Naive B cell (primary cell): ENCODE results near the gene RAB41. TPM values are rescaled to one million over a fixed set of nuclear protein-coding genes. Genes with fewer than 3 reads are reported as not detected.
"Not testable (repeated sequence)": the region's sequence is repeated elsewhere in the genome, so short reads cannot be mapped to it uniquely, and the experiment has no call there.

ENCODE experiments used
- ATAC-seq, 2 donors: fragments of 150-1000 bp; cut with Tn5 transposase; 2 replicates each; pipeline ENCODE4 v1.10.0; 2021; ENCODE audit warnings: low read depth in 2 of 2, mild to moderate bottlenecking in 2 of 2, moderate library complexity in 2 of 2
- DNase-seq: peaks from one replicate; pipeline ENCODE4 v3.0.0; 2022
- H3K27ac Mint-ChIP-seq, 6 donors: one replicate each; pipeline ENCODE4 v1.8.0; 2020 to 2022; ENCODE audit warnings: mild to moderate bottlenecking in 6 of 6, mixed read lengths in 6 of 6, moderate library complexity in 5 of 6, inconsistent platforms in 2 of 6
- H3K27me3 Mint-ChIP-seq, 3 donors: one replicate each; pipeline ENCODE4 v1.8.0; 2021 to 2022; ENCODE audit warnings: mixed read lengths in 3 of 3, mild to moderate bottlenecking in 1 of 3
- H3K36me3 Mint-ChIP-seq, 2 donors: one replicate each; pipeline ENCODE4 v1.8.0; 2020 to 2022; ENCODE audit warnings: mixed read lengths in 2 of 2, inconsistent platforms in 1 of 2, mild to moderate bottlenecking in 1 of 2
- H3K4me1 Mint-ChIP-seq, 3 donors: one replicate each; pipeline ENCODE4 v1.8.0; 2020 to 2022; ENCODE audit warnings: mixed read lengths in 3 of 3, inconsistent platforms in 1 of 3, mild to moderate bottlenecking in 1 of 3, moderate library complexity in 1 of 3
- H3K4me3 Mint-ChIP-seq, 8 donors: one replicate each; pipeline ENCODE4 v1.8.0; 2020 to 2022; ENCODE audit warnings: mild to moderate bottlenecking in 8 of 8, mixed read lengths in 8 of 8, moderate library complexity in 8 of 8, inconsistent platforms in 2 of 8
- H3K9me3 Mint-ChIP-seq, 7 donors: one replicate each; pipeline ENCODE4 v1.8.0; 2020 to 2022; ENCODE audit warnings: mixed read lengths in 7 of 7, mild to moderate bottlenecking in 5 of 7, inconsistent platforms in 2 of 7, moderate library complexity in 1 of 7
- polyA plus RNA-seq, 6 donors: library from polyadenylated mRNA; unstranded; fragments of 300-500 nt; fragmentation: Illumina TruSeq; gene quantifications; one replicate each; pipeline ENCODE4 v1.2.3, GENCODE V29; 2021; ENCODE audit warnings: low read depth in 6 of 6

The RAB41 gene
- polyA plus RNA-seq, 6 donors from 2014 or later: 0.26 TPM; not detected in 5

- ATAC-seq (no peak), DNase-seq (no peak)
- H3K27ac Mint-ChIP-seq: no peak overlapping the region
- H3K9me3 Mint-ChIP-seq: peaks cover 0 to 2% (median 0%) of the 10 kb centered on the region in 7 donors
- H3K27me3 Mint-ChIP-seq: peaks cover 0 to 21% (median 0%) of the 10 kb centered on the region in 3 donors
- no peaks in the 10 kb centered on the region for H3K4me1 Mint-ChIP-seq
- no peaks in the 10 kb centered on the region for H3K36me3 Mint-ChIP-seq
- no peak overlapping the region for H3K4me3 Mint-ChIP-seq
Observed at GRCh38 chrX:70262952-70263567, 18.9 kb upstream of the RAB41 start.

- Mint-ChIP-seq H3K4me3 (no peak overlapping the region), H3K9me3 (peaks cover 0 to 2% (median 0%) of the 10 kb centered on the region in 7 donors), H3K27ac (no peak overlapping the region), H3K4me1 (no peaks in the 10 kb centered on the region), H3K36me3 (no peaks in the 10 kb centered on the region), H3K27me3 (peaks cover 0 to 21% (median 0%) of the 10 kb centered on the region in 3 donors)
- DNase-seq (no peak), ATAC-seq (no peak)
Observed at GRCh38 chrX:70264784-70265183, 17.2 kb upstream of the RAB41 start.

- H3K9me3 Mint-ChIP-seq: no peaks in the 10 kb centered on the region
- peak within 1 kb of the TSS in 1 of 6 donors; percentile 56 for H3K27ac Mint-ChIP-seq
- no peak for DNase-seq
- no peak for ATAC-seq
- peaks cover 0 to 21% (median 0%) of the 10 kb centered on the region in 3 donors for H3K27me3 Mint-ChIP-seq
- no peaks in the 10 kb centered on the region for H3K4me1 Mint-ChIP-seq
- H3K36me3 Mint-ChIP-seq: no peaks in the 10 kb centered on the region
- no peak within 1 kb of the TSS for H3K4me3 Mint-ChIP-seq
Observed at GRCh38 chrX:70268034-70268433, 13.9 kb upstream of the RAB41 start, which contains the start of gene ARR3. TSS of gene ARR3 (plus strand) at chrX:70268334. CDS start at chrX:70269386, 1,052 bp downstream.

- H3K36me3 Mint-ChIP-seq, H3K27ac Mint-ChIP-seq, ATAC-seq, H3K4me3 Mint-ChIP-seq, H3K9me3 Mint-ChIP-seq, H3K27me3 Mint-ChIP-seq, H3K4me1 Mint-ChIP-seq, DNase-seq: not testable (repeated sequence)
Observed at GRCh38 chrX:70274029-70274428, 7.9 kb upstream of the RAB41 start.

DNA sequence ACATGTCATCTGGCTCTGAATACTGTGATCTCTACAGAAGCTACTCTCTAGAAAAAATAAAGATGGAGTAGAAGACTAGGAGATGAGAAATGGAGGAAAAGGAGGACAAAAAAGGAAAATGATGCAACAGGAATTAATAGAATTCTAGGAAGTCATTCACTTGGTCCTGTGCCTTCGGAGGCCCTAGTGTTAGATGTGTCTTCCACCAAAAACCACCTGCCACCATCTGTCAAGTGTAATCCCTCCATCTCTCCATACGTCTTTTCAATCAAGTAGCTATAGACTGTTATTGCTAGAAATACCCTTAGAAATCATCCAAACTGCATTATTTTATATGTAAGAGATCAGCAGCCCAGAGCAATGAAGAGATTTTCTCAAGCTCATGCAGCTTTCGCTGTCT lies 2.9 kb upstream of the RAB41 start:
- Mint-ChIP-seq H3K36me3 (no peaks in the 10 kb centered on the region), H3K27me3 (no peaks in the 10 kb centered on the region), H3K27ac (no peak overlapping the region), H3K4me3 (no peak overlapping the region), H3K4me1 (no peaks in the 10 kb centered on the region), H3K9me3 (peaks cover 0 to 3% (median 0%) of the 10 kb centered on the region in 7 donors)
- ATAC-seq (no peak), DNase-seq (no peak)

- Mint-ChIP-seq H3K4me1 (no peaks in the 10 kb centered on the region), H3K27me3 (no peaks in the 10 kb centered on the region), H3K9me3 (peaks cover 0 to 3% (median 0%) of the 10 kb centered on the region in 7 donors), H3K4me3 (no peak overlapping the region), H3K36me3 (no peaks in the 10 kb centered on the region), H3K27ac (no peak overlapping the region)
- ATAC-seq (no peak), DNase-seq (no peak)
Observed at GRCh38 chrX:70280573-70280972, 1.4 kb upstream of the RAB41 start.

- no peaks in the 10 kb centered on the region for H3K27me3 Mint-ChIP-seq
- no peak for DNase-seq
- peaks cover 0 to 2% (median 0%) of the 10 kb centered on the region in 7 donors for H3K9me3 Mint-ChIP-seq
- peaks cover 0 to 13% (median 0%) of the 10 kb centered on the region in 3 donors for H3K4me1 Mint-ChIP-seq
- no peak for ATAC-seq
- H3K4me3 Mint-ChIP-seq: peak overlapping the region; percentile 81 to 91 (median 88)
- peak overlapping the region in 1 of 6 donors; percentile 42 for H3K27ac Mint-ChIP-seq
- H3K36me3 Mint-ChIP-seq: peaks cover 0 to 9% of the 10 kb centered on the region in 2 donors
Observed at GRCh38 chrX:70289168-70289792, 7.3 kb downstream of the RAB41 start.

DNA sequence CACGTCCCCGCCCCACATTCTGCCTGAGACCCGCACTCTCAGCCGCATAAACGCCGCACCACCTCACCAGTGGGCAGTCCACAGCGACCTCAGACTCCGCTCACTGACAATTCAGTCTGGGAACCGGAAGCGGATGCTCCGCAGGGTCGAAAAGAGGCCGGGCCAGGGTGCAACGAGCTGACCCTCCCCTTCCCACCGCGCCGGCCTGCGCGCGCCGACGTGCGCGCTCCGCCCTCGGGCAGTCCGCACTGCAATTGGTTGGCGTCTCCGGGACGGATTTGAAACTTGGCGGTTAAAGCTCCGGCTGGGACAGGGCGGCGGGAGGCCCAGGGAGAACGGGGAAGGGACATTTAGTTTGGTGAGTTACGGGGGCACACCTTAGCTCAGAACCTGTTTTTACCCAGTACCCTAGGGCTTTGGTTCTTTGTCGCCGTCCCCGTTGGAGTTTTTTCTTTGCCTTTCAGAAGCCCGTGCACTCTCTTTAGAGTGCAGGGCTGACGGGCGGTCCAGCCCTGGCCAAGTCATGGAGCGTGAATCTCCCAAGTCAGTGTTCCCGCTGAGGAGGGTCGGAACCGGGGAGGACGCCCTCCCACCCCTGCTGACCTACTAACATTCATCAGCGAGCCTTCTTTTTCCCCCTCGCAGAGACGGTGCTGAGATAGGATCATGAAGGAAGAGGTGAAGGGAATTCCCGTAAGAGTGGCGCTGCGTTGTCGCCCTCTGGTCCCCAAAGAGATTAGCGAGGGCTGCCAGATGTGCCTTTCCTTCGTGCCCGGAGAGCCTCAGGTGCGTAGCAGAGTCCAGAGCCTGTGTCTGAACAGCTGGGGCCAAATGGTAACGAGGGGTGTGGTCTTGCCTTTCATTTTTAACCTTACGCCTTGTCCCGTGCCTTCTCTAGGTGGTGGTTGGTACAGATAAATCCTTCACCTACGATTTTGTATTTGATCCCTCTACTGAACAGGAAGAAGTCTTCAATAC lies 8.1 kb downstream of the RAB41 start, which contains the start of the genes KIF4A and PDZD11:
TSS of gene KIF4A (plus strand) at position 312 of the 978 bp plus-strand sequence. CDS start at position 667, 355 bp downstream.
TSS of gene PDZD11 (minus strand) at position 135 of the 978 bp plus-strand sequence. CDS start 586 bp downstream, outside the sequence.
- Mint-ChIP-seq H3K4me3 (peak within 1 kb of the TSS; percentile 81 to 91 (median 88)), H3K27ac (peak within 1 kb of the TSS in 4 of 6 donors; percentile 44 to 70 (median 60)), H3K27me3 (no peaks in the 10 kb centered on the region), H3K36me3 (peaks cover 0 to 9% of the 10 kb centered on the region in 2 donors), H3K9me3 (peaks cover 0 to 2% (median 0%) of the 10 kb centered on the region in 7 donors), H3K4me1 (peaks cover 0 to 13% (median 0%) of the 10 kb centered on the region in 3 donors)
- ATAC-seq (peak; percentile 98), DNase-seq (peak; percentile 69)

DNA sequence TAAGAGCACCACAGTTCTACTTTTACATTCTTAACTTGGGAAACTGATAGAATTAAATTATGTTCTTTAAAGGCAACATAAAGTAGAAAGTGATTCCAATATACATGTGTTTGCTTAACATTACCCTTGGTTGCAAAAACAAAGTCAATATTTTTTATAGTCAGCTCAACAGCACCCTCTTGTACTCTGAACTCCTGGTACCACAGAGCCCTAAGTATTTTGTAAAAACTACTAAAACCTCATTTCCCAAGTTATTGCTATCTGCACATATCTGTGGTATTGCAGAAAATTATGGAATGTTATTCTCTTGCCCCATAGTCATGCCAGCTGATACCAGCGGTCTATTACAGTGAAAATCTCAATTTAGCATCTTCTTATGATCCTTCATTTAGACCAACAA lies 10.8 kb downstream of the RAB41 start:
- no peak for DNase-seq
- H3K27me3 Mint-ChIP-seq: no peaks in the 10 kb centered on the region
- no peak overlapping the region for H3K27ac Mint-ChIP-seq
- no peak for ATAC-seq
- peaks cover 0 to 2% (median 0%) of the 10 kb centered on the region in 7 donors for H3K9me3 Mint-ChIP-seq
- peaks cover 0 to 13% (median 0%) of the 10 kb centered on the region in 3 donors for H3K4me1 Mint-ChIP-seq
- peak overlapping the region in 1 of 8 donors; percentile 43 for H3K4me3 Mint-ChIP-seq
- no peaks in the 10 kb centered on the region for H3K36me3 Mint-ChIP-seq

GRCh38 chrX:70293621-70294020 lies 11.6 kb downstream of the RAB41 start:
- Mint-ChIP-seq H3K9me3 (peaks cover 0 to 2% (median 0%) of the 10 kb centered on the region in 7 donors), H3K36me3 (no peaks in the 10 kb centered on the region), H3K27me3 (no peaks in the 10 kb centered on the region), H3K4me3 (no peak overlapping the region), H3K4me1 (peaks cover 0 to 13% (median 0%) of the 10 kb centered on the region in 3 donors), H3K27ac (no peak overlapping the region)
- DNase-seq: no peak
- no peak for ATAC-seq

GRCh38 chrX:70301716-70302115 lies 19.7 kb downstream of the RAB41 start:
- no peaks in the 10 kb centered on the region for H3K36me3 Mint-ChIP-seq
- no peak for DNase-seq
- no peak overlapping the region for H3K27ac Mint-ChIP-seq
- H3K4me3 Mint-ChIP-seq: no peak overlapping the region
- H3K9me3 Mint-ChIP-seq: no peaks in the 10 kb centered on the region
- ATAC-seq: no peak
- no peaks in the 10 kb centered on the region for H3K27me3 Mint-ChIP-seq
- no peaks in the 10 kb centered on the region for H3K4me1 Mint-ChIP-seq

- ATAC-seq (no peak), DNase-seq (no peak)
- Mint-ChIP-seq H3K36me3 (no peaks in the 10 kb centered on the region), H3K27me3 (no peaks in the 10 kb centered on the region), H3K27ac (no peak overlapping the region), H3K4me1 (no peaks in the 10 kb centered on the region), H3K9me3 (peaks cover 0 to 2% (median 0%) of the 10 kb centered on the region in 7 donors), H3K4me3 (no peak overlapping the region)
Observed at GRCh38 chrX:70313503-70313902, 31.5 kb downstream of the RAB41 start.

- Mint-ChIP-seq H3K36me3 (no peaks in the 10 kb centered on the region), H3K9me3 (no peaks in the 10 kb centered on the region), H3K4me3 (no peak overlapping the region), H3K4me1 (no peaks in the 10 kb centered on the region), H3K27me3 (no peaks in the 10 kb centered on the region), H3K27ac (peak overlapping the region in 2 of 6 donors; percentile 37 to 59)
- ATAC-seq: no peak
- DNase-seq: no peak
Observed at GRCh38 chrX:70322784-70323183, 40.8 kb downstream of the RAB41 start.
